Measurements from ENCODE around the gene HOXA3. TPM values are rescaled to one million over a fixed set of nuclear protein-coding genes. Genes with fewer than 3 reads are reported as not detected.

Gene HOXA3
- total RNA-seq, 1 donor from 2014 or later, result 209 TPM

DNA sequence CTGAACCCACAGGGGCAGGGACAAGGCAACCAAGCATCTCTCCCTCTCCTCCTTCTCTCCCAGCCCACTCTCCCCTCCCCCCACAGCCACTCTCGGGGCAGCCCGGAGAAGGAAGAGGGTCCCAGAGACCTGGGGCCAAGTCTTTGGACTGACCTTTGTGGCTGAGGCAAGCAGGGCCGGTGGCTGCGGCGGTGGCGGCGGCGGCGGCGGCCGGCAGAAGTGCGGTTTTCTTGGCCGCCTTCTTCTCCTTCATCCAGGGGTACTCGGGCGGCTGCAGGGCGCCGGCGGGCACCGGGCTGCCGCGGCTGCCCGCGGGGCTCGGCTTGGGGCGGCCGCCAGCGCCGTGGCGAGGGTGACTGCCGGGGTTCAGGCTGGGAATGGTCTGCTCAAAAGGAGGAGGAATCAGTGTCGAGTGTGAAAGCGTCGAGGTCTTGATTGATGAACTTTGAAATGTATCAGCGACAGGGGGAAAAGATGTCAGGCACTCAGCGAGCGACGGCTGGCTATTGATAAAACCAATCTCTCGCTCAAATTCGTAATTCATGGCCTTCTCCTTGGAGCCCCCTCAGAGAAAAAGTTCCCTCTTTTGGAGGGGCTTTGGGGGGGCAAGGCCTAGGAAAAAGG lies 50.3 kb downstream of the HOXA3 start:
- no peaks in the 10 kb centered on the region for H3K27me3 Mint-ChIP-seq (ENCODE audit: low read depth)
- TF ChIP-seq CTCF (IDR thresholded peaks at IDR 0.05; ENCODE audit: unreplicated experiment), result no peak
- H3K4me1 Mint-ChIP-seq, result peaks cover 81% of the 10 kb centered on the region
- peak overlapping the region; percentile 100 for H3K27ac Mint-ChIP-seq
- H3K9me3 Mint-ChIP-seq, result no peaks in the 10 kb centered on the region
- DNase-seq (ENCODE audit: low spot score in 2 of 2, unreplicated experiment in 2 of 2), result peak in 1 of 2 experiments; percentile 72
- peak overlapping the region; percentile 98 for H3K4me3 Mint-ChIP-seq
- H3K36me3 Mint-ChIP-seq, result peaks cover 16% of the 10 kb centered on the region

DNA sequence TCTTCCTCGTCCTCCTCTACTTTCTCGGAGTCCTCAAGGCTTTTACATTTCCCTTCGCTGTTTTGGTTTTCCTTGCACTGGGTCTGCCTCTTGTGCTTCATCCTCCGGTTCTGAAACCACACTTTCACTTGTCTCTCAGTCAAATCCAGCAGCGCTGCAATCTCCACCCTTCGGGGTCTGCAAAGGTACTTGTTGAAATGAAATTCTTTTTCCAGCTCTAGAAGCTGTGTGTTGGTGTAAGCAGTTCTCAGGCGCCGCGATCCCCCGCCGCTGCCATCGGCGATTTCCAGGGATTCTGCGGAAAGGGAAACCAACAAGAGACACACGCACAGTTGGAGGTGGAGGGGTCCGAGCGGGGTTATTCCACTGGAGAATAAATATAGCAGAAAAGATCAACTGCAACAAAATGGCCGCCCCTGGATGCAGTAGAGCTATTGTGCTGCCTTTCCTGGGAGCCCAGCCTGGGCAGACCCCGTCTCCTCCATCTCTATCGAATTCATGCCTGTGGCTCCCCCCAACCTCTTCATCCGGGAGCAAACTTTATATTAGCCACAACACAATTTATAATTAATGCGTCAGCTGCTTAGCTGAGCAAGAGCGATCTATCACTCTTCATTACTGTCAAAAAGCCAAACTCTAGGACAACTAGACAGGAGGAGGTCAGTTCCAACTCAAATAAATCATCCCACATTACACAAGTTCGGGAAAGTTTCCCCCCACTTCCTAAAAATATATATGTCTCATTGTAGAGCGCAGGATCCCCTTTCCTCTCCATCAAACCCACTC lies 51.0 kb downstream of the HOXA3 start:
- TF ChIP-seq CTCF (IDR thresholded peaks at IDR 0.05; ENCODE audit: unreplicated experiment), result no peak
- DNase-seq (ENCODE audit: low spot score in 2 of 2, unreplicated experiment in 2 of 2), result peak in 1 of 2 experiments; percentile 61
- H3K36me3 Mint-ChIP-seq, result peaks cover 16% of the 10 kb centered on the region
- H3K4me3 Mint-ChIP-seq, result peak overlapping the region; percentile 98
- peaks cover 76% of the 10 kb centered on the region for H3K4me1 Mint-ChIP-seq
- H3K27ac Mint-ChIP-seq, result peak overlapping the region; percentile 100
- H3K9me3 Mint-ChIP-seq, result no peaks in the 10 kb centered on the region
- H3K27me3 Mint-ChIP-seq (ENCODE audit: low read depth), result no peaks in the 10 kb centered on the region

DNA sequence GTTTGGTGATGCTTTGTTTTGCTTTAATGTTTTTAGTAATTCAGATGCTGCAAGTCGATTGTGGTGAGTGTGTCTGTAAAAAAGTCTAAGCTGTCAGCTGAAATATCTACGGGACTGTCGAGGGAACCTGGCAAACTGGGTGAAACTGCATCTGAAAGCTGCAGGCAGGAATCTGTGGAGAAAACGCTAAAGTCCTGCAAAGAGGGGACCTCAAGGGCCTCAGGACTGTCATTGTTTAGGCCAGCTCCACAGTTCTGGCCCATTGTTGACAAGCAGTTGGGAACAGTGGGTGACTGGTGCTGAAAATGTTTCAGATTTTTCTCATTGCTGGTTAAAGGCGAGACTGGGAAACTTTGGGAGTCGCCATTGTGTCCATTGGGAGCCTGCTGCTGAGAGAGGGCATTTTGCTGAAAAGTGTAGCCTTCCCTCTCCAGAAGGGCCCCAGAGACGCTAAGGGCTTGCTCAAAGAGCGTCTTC lies 51.7 kb downstream of the HOXA3 start:
- Mint-ChIP-seq H3K27ac (peak overlapping the region; percentile 100), H3K4me1 (peaks cover 70% of the 10 kb centered on the region), H3K4me3 (peak overlapping the region; percentile 98), H3K9me3 (no peaks in the 10 kb centered on the region), H3K27me3 (ENCODE audit: low read depth) (no peaks in the 10 kb centered on the region), H3K36me3 (peaks cover 16% of the 10 kb centered on the region)
- DNase-seq (ENCODE audit: low spot score in 2 of 2, unreplicated experiment in 2 of 2), result no peak
- no peak for TF ChIP-seq CTCF (IDR thresholded peaks at IDR 0.05; ENCODE audit: unreplicated experiment)

- TF ChIP-seq CTCF (IDR thresholded peaks at IDR 0.05; ENCODE audit: unreplicated experiment), result no peak
- Mint-ChIP-seq H3K4me3 (peak overlapping the region; percentile 98), H3K36me3 (peaks cover 16% of the 10 kb centered on the region), H3K27ac (peak overlapping the region; percentile 100), H3K4me1 (peaks cover 65% of the 10 kb centered on the region), H3K27me3 (ENCODE audit: low read depth) (no peaks in the 10 kb centered on the region), H3K9me3 (no peaks in the 10 kb centered on the region)
- DNase-seq (ENCODE audit: low spot score in 2 of 2, unreplicated experiment in 2 of 2), result no peak
Measured at GRCh38 chr7:27099453-27100370, 52.7 kb downstream of the HOXA3 start.

All from mesothelial cell of epicardium (in vitro differentiated cells).